B cell (primary cell): Measurements from ENCODE around the gene CALN1. TPM values are rescaled to one million over a fixed set of nuclear protein-coding genes. Genes with fewer than 3 reads are reported as not detected.

Experiments
- ATAC-seq: fragments of 200-7000 bp; cut with Tn5 transposase; one replicate; pipeline ENCODE4 v1.10.0; 2021; ENCODE audit warnings: low read depth, mild to moderate bottlenecking, moderate number of reproducible peaks, moderate library complexity
- CTCF ChIA-PET: fragments of 350-600 bp; sonication (Branson Sonifier 250); formaldehyde crosslinking; loops from one replicate; lab custom pipeline; 2021; ENCODE audit warnings: antibody characterized with exemption, inconsistent platforms; lab: Charles Lee
- POLR2A ChIA-PET: fragments of 350-600 bp; sonication (Branson Sonifier 250); formaldehyde crosslinking; loops from one replicate; lab custom pipeline; 2021; ENCODE audit warnings: antibody characterized with exemption; lab: Charles Lee
- DNase-seq: peaks from one replicate; pipeline ENCODE4 v3.0.0; 2013
- H2AFZ ChIP-seq: 2 replicates; pipeline ENCODE4 v1.6.1; 2012; ENCODE audit warnings: mild to moderate bottlenecking, low read depth, low read length; ENCODE audit not compliant: insufficient read depth, poor library complexity, severe bottlenecking
- H3K27ac ChIP-seq, 2 donors: 1 replicate in 1 of 2; 2 replicates in 1 of 2; pipeline ENCODE4 v1.5.1; 2012 to 2013; ENCODE audit warnings: low read length in 2 of 2, mild to moderate bottlenecking in 2 of 2, moderate library complexity in 1 of 2
- H3K27me3 ChIP-seq, 4 experiments: fragments of 200-600 bp in 1 of 4; sonication (generic) in 1 of 4; replicated peaks in 1 of 4; 1 replicate in 2 of 4; 2 replicates in 2 of 4; pipeline versions ENCODE4 v1.6.1 to v1.7.0; 2013 to 2016; ENCODE audit warnings: low read length in 3 of 4, mild to moderate bottlenecking in 2 of 4, mixed read lengths in 1 of 4, moderate library complexity in 1 of 4; ENCODE audit not compliant: insufficient read depth in 4 of 4, control insufficient read depth in 3 of 4; ENCODE audit errors: control extremely low read depth in 1 of 4
- H3K36me3 ChIP-seq, 2 experiments: replicated peaks in 1 of 2; 1 replicate in 1 of 2; 2 replicates in 1 of 2; pipeline versions ENCODE4 v1.6.1 to v1.7.1; 2013; ENCODE audit warnings: low read length in 1 of 2; ENCODE audit not compliant: insufficient read depth in 2 of 2, control insufficient read depth in 1 of 2; ENCODE audit errors: control extremely low read depth in 1 of 2, extremely low read depth in 1 of 2
- H3K4me1 ChIP-seq, 2 donors: fragments of 200-600 bp in 1 of 2; sonication (generic) in 1 of 2; 1 replicate in 1 of 2; 2 replicates in 1 of 2; pipeline versions ENCODE4 v1.5.1 to v1.6.1; 2013 to 2017; ENCODE audit warnings: low read length in 2 of 2; ENCODE audit not compliant: control insufficient read depth in 2 of 2, insufficient read depth in 2 of 2
- H3K4me2 ChIP-seq: replicated peaks from 2 replicates; pipeline ENCODE3; 2012; ENCODE audit warnings: mild to moderate bottlenecking, low read depth, low read length; ENCODE audit not compliant: poor library complexity, severe bottlenecking
- H3K4me3 ChIP-seq, 5 experiments: fragments of 200-600 bp in 1 of 5; sonication (generic) in 1 of 5; 1 replicate in 3 of 5; 2 replicates in 2 of 5; pipeline versions ENCODE4 v1.5.1 to v1.7.0; 2011 to 2016; ENCODE audit warnings: low read length in 4 of 5, mild to moderate bottlenecking in 4 of 5, low read depth in 2 of 5, control low read depth in 1 of 5, moderate library complexity in 1 of 5; ENCODE audit not compliant: insufficient read depth in 1 of 5; ENCODE audit errors: control extremely low read depth in 1 of 5, extremely low read depth in 1 of 5
- H3K79me2 ChIP-seq: fragments of 200-600 bp; sonication (generic); one replicate; pipeline ENCODE4 v1.6.0; 2016; ENCODE audit warnings: low read length; ENCODE audit not compliant: control insufficient read depth, insufficient read depth
- H3K9ac ChIP-seq: fragments of 200-600 bp; sonication (generic); 2 replicates; pipeline ENCODE4 v1.6.1; 2017; ENCODE audit warnings: mild to moderate bottlenecking, low read length, moderate library complexity
- H3K9me3 ChIP-seq, 3 donors: one replicate each; pipeline versions ENCODE4 v1.6.1 to v1.7.1; 2013; ENCODE audit warnings: low read length in 2 of 3; ENCODE audit not compliant: control insufficient read depth in 2 of 3, insufficient read depth in 1 of 3; ENCODE audit errors: control extremely low read depth in 1 of 3
- H4K20me1 ChIP-seq: 2 replicates; pipeline ENCODE4 v1.6.0; 2012; ENCODE audit warnings: mild to moderate bottlenecking, low read length; ENCODE audit not compliant: insufficient read depth, control insufficient read depth, poor library complexity, severe bottlenecking
- H3K27ac Mint-ChIP-seq: one replicate; pipeline ENCODE4 v1.8.0; 2021; ENCODE audit warnings: mixed read lengths
- H3K27me3 Mint-ChIP-seq: one replicate; pipeline ENCODE4 v1.8.0; 2021; ENCODE audit warnings: mixed read lengths
- H3K4me1 Mint-ChIP-seq: one replicate; pipeline ENCODE4 v1.8.0; 2021; ENCODE audit warnings: mixed read lengths
- H3K4me3 Mint-ChIP-seq: one replicate; pipeline ENCODE4 v1.8.0; 2021; ENCODE audit warnings: mixed read lengths
- H3K9me3 Mint-ChIP-seq: one replicate; pipeline ENCODE4 v1.8.0; 2022; ENCODE audit warnings: mixed read lengths; ENCODE audit not compliant: insufficient read depth
- CTCF ChIP-seq: fragments of 200-600 bp; IDR thresholded peaks from one replicate; pipeline ENCODE4 v1.8.0; 2022; ENCODE audit warnings: antibody characterized with exemption, mild to moderate bottlenecking
- EZH2 ChIP-seq: IDR thresholded peaks from 2 replicates; pipeline ENCODE4 v1.6.1; 2012; ENCODE audit warnings: borderline replicate concordance, low read depth, mild to moderate bottlenecking, moderate library complexity, low read length; ENCODE audit not compliant: insufficient read depth, poor library complexity, severe bottlenecking
- WGBS: methylation state at CpG from one replicate; pipeline ENCODE4 v1.1.5; 2013; ENCODE audit warnings: missing lambda C conversion rate; ENCODE audit not compliant: insufficient coverage; 5-methylcytosine and 5-hydroxymethylcytosine counted together
- intact Hi-C: fragments of 100-400 bp; cut with micrococcal nuclease; formaldehyde crosslinking; loops from one replicate; pipeline ENCODE4 v1.10.0; 2022
- polyA plus RNA-seq: library from polyadenylated mRNA; depleted of rRNA; stranded (reverse); fragments of >200 nt; gene quantifications from 2 replicates; pipeline ENCODE4 v1.2.3, GENCODE V29; 2012
- total RNA-seq, 2 donors: library from RNA; stranded (reverse); fragments of 120-200 nt in 1 of 2; gene quantifications; 1 replicate in 1 of 2; 2 replicates in 1 of 2; pipeline versions ENCODE4 v1.2.3 to v1.2.4, GENCODE V29; 2013 to 2022

CALN1 gene
- total and polyA plus RNA-seq, 2 donors (not counting 1 experiment from before 2014, with no cell fraction given), result not detected

- intact Hi-C loops, result no loop called here
- 57% methylated on average over 1 of the region's 3 CpGs for WGBS
- no peak overlapping the region for H3K4me3 Mint-ChIP-seq
These were observed 630.1 kb downstream of the CALN1 start for GRCh38 chr7:71782051-71782450.

GRCh38 chr7:71780282-71780681 is 631.9 kb downstream of the CALN1 start:
- ChIA-PET POLR2A (no interaction called here), CTCF (interaction anchor here (0.7 kb wide), 2 partner anchors 33 to 44 kb away, joined by 3 to 5 read pairs; no protein-coding TSS in a partner anchor)
- H3K27me3 Mint-ChIP-seq, result no peaks in the 10 kb centered on the region
- H3K27ac ChIP-seq, result no peak overlapping the region
- no peak for TF ChIP-seq EZH2
- TF ChIP-seq CTCF, result no peak
- H3K36me3 ChIP-seq, result no peaks in the 10 kb centered on the region
- peaks cover 3% of the 10 kb centered on the region for H3K9me3 Mint-ChIP-seq
- no peak overlapping the region for H3K4me3 Mint-ChIP-seq
- no peak for DNase-seq
- no peak overlapping the region for H2AFZ ChIP-seq
- H3K4me1 ChIP-seq, result no peaks in the 10 kb centered on the region
- H4K20me1 ChIP-seq, result no peaks in the 10 kb centered on the region
- no peak overlapping the region for H3K27ac Mint-ChIP-seq
- H3K4me2 ChIP-seq, result no peak overlapping the region
- WGBS, result no CpG with 5 or more reads among the region's 7 CpGs
- intact Hi-C loops, result no loop called here
- H3K4me1 Mint-ChIP-seq, result no peaks in the 10 kb centered on the region
- H3K27me3 ChIP-seq, result no peaks in the 10 kb centered on the region
- ATAC-seq, result no peak
- H3K9me3 ChIP-seq, result peaks cover 0 to 2% (median 0%) of the 10 kb centered on the region in 3 donors
- H3K4me3 ChIP-seq, result no peak overlapping the region
- no peaks in the 10 kb centered on the region for H3K79me2 ChIP-seq
- H3K9ac ChIP-seq, result no peak overlapping the region

More at GRCh38 chr7:71782051-71782450, 630.1 kb downstream of the CALN1 start:
- H3K36me3 ChIP-seq, result no peaks in the 10 kb centered on the region
- no peaks in the 10 kb centered on the region for H3K79me2 ChIP-seq
- H4K20me1 ChIP-seq, result no peaks in the 10 kb centered on the region
- Mint-ChIP-seq H3K9me3 (peaks cover 5% of the 10 kb centered on the region), H3K27ac (no peak overlapping the region), H3K4me1 (no peaks in the 10 kb centered on the region), H3K27me3 (no peaks in the 10 kb centered on the region)
- H2AFZ ChIP-seq, result no peak overlapping the region
- H3K9ac ChIP-seq, result no peak overlapping the region
- H3K9me3 ChIP-seq, result peaks cover 0 to 6% (median 4%) of the 10 kb centered on the region in 3 donors
- no peak overlapping the region for H3K27ac ChIP-seq
- TF ChIP-seq EZH2, result no peak
- no peak for TF ChIP-seq CTCF
- H3K4me3 ChIP-seq, result no peak overlapping the region
- DNase-seq (no peak), ATAC-seq (no peak)
- POLR2A ChIA-PET, result no interaction called here
- H3K4me1 ChIP-seq, result no peaks in the 10 kb centered on the region
- CTCF ChIA-PET, result no interaction called here
- H3K4me2 ChIP-seq, result no peak overlapping the region
- H3K27me3 ChIP-seq, result no peaks in the 10 kb centered on the region
